ENCODE data around the gene COLEC11.

Gene COLEC11

GRCh38 chr2:3639653-3640052 lies 44.7 kb downstream of the COLEC11 start:
- no peak for DNase-seq

- no peak for DNase-seq
Observed at GRCh38 chr2:3641181-3641580, 46.3 kb downstream of the COLEC11 start.

GRCh38 chr2:3641841-3642421 lies 47.0 kb downstream of the COLEC11 start:
- no peak for DNase-seq

- no peak for DNase-seq
Observed at GRCh38 chr2:3642521-3643215, 47.8 kb downstream of the COLEC11 start.

GRCh38 chr2:3643371-3644245 lies 48.7 kb downstream of the COLEC11 start:
- no peak for DNase-seq

GRCh38 chr2:3644246-3644525 lies 49.3 kb downstream of the COLEC11 start:
- no peak for DNase-seq

GRCh38 chr2:3644891-3645605 lies 50.1 kb downstream of the COLEC11 start:
- no peak for DNase-seq

GRCh38 chr2:3645745-3646389 lies 51.0 kb downstream of the COLEC11 start:
- DNase-seq = no peak

- peak; percentile 20 for DNase-seq
Observed at GRCh38 chr2:3646446-3646845, 51.5 kb downstream of the COLEC11 start.

- no peak for DNase-seq
Observed at GRCh38 chr2:3647246-3647645, 52.3 kb downstream of the COLEC11 start.

- DNase-seq = no peak
Observed at GRCh38 chr2:3647831-3648651, 53.1 kb downstream of the COLEC11 start.

- no peak for DNase-seq
Observed at GRCh38 chr2:3648652-3649177, 53.8 kb downstream of the COLEC11 start.

GRCh38 chr2:3649581-3649980 lies 54.7 kb downstream of the COLEC11 start:
- DNase-seq = no peak

- peak; percentile 38 for DNase-seq
Observed at GRCh38 chr2:3650140-3650920, 55.4 kb downstream of the COLEC11 start.

GRCh38 chr2:3651691-3652648 lies 57.1 kb downstream of the COLEC11 start:
- DNase-seq = peak; percentile 95

- no peak for DNase-seq
Observed at GRCh38 chr2:3652896-3653625, 58.1 kb downstream of the COLEC11 start.

GRCh38 chr2:3654011-3654410 lies 59.1 kb downstream of the COLEC11 start:
- no peak for DNase-seq

- DNase-seq = peak; percentile 61
Observed at GRCh38 chr2:3654531-3655225, 59.8 kb downstream of the COLEC11 start.
